Keratinocyte (primary cell): Measurements from ENCODE around the gene LRP3.

Experiments
- CTCF ChIP-seq, 3 experiments: IDR thresholded peaks in 1 of 3; conservative IDR thresholded peaks in 1 of 3; optimal IDR thresholded peaks in 1 of 3; 2 replicates in 2 of 3; 3 replicates in 1 of 3; pipeline versions ENCODE3 to v1.5.1; 2011; ENCODE audit warnings: low read length in 3 of 3, mild to moderate bottlenecking in 3 of 3, moderate library complexity in 2 of 3, control low read depth in 1 of 3, inconsistent platforms in 1 of 3; ENCODE audit not compliant: insufficient read depth in 2 of 3; ENCODE audit errors: extremely low read depth in 1 of 3
- EZH2 ChIP-seq: IDR thresholded peaks from one replicate; pipeline ENCODE4 v1.6.1; 2012; ENCODE audit warnings: inconsistent platforms, mild to moderate bottlenecking, low read length, moderate library complexity

GRCh38 chr19:33248954-33249613, 55.0 kb downstream of the LRP3 start:
- TF ChIP-seq CTCF (optimal IDR thresholded peaks at IDR 0.05 in 1 of 3, IDR thresholded peaks at IDR 0.05 in 1 of 3, conservative IDR thresholded peaks at IDR 0.05 in 1 of 3; ENCODE audit: extremely low read depth in 1 of 3, insufficient read depth in 2 of 3, low read length in 3 of 3) (no peak), EZH2 (no peak)
